H1 (cell line): ENCODE data around the gene ATP6AP1. TPM values are rescaled to one million over a fixed set of nuclear protein-coding genes. Genes with fewer than 3 reads are reported as not detected.

ENCODE experiments used
- CTCF ChIA-PET: fragments of 300-600 bp; sonication (Branson Sonifier 250); formaldehyde crosslinking; loops from one replicate; lab custom pipeline; 2021; ENCODE audit not compliant: partially characterized antibody; lab: Charles Lee
- POLR2A ChIA-PET: fragments of 300-600 bp; sonication (Branson Sonifier 250); formaldehyde crosslinking; loops from one replicate; lab custom pipeline; 2021; ENCODE audit warnings: inconsistent platforms; ENCODE audit not compliant: partially characterized antibody; lab: Charles Lee
- DNase-seq, 2 experiments: peaks; one replicate each; pipeline versions ENCODE4 v3.0.0 to v3.0.0-alpha.2; 2010 to 2022; ENCODE audit warnings: low spot score in 2 of 2, low read depth in 1 of 2, mixed read lengths in 1 of 2
- FAIRE-seq: peaks from 2 replicates; lab custom pipeline; 2011; peaks lifted over from hg19 to GRCh38; lab: Jason Lieb, UNC
- H2AFZ ChIP-seq: 2 replicates; pipeline ENCODE4 v1.8.1; 2012; ENCODE audit warnings: low read length, inconsistent platforms
- H2AK5ac ChIP-seq: 2 replicates; pipeline ENCODE4 v1.6.1; 2013; ENCODE audit warnings: low read depth, low read length
- H2BK120ac ChIP-seq: replicated peaks from 2 replicates; pipeline ENCODE3; 2013; ENCODE audit warnings: low read depth, low read length, inconsistent platforms
- H2BK12ac ChIP-seq: 2 replicates; pipeline ENCODE4 v1.6.1; 2013; ENCODE audit warnings: low read depth, low read length
- H2BK15ac ChIP-seq: 2 replicates; pipeline ENCODE4 v1.6.1; 2013; ENCODE audit warnings: low read length
- H2BK20ac ChIP-seq: 2 replicates; pipeline ENCODE4 v1.6.1; 2013; ENCODE audit warnings: low read length
- H2BK5ac ChIP-seq: 2 replicates; pipeline ENCODE4 v1.6.1; 2013; ENCODE audit warnings: low read depth, low read length
- H3K14ac ChIP-seq: 2 replicates; pipeline ENCODE4 v1.6.1; 2013; ENCODE audit warnings: inconsistent platforms; ENCODE audit not compliant: insufficient read length
- H3K18ac ChIP-seq: 2 replicates; pipeline ENCODE4 v1.6.1; 2013; ENCODE audit warnings: low read length; ENCODE audit errors: extremely low read depth
- H3K23ac ChIP-seq: 2 replicates; pipeline ENCODE4 v1.6.1; 2013; ENCODE audit warnings: inconsistent platforms; ENCODE audit not compliant: insufficient read length
- H3K23me2 ChIP-seq: 2 replicates; pipeline ENCODE4 v1.6.1; 2013; ENCODE audit warnings: low read depth, low read length
- H3K27ac ChIP-seq: 2 replicates; pipeline ENCODE4 v1.6.1; 2011; ENCODE audit warnings: low read depth, low read length, inconsistent platforms
- H3K27me3 ChIP-seq, 4 experiments: replicated peaks in 1 of 4; 1 replicate in 1 of 4; 2 replicates in 3 of 4; pipeline versions ENCODE4 v1.6.1 to v1.8.1; 2011 to 2013; ENCODE audit warnings: low read length in 3 of 4, mild to moderate bottlenecking in 3 of 4, inconsistent platforms in 2 of 4, mixed read lengths in 2 of 4, moderate library complexity in 1 of 4; ENCODE audit not compliant: control insufficient read depth in 3 of 4, insufficient read depth in 3 of 4; ENCODE audit errors: extremely low read depth in 1 of 4
- H3K36me3 ChIP-seq, 4 experiments: 2 replicates each; pipeline versions ENCODE4 v1.6.1 to v1.8.1; 2011 to 2013; ENCODE audit warnings: mild to moderate bottlenecking in 4 of 4, low read length in 3 of 4, moderate library complexity in 2 of 4, control low read depth in 1 of 4, inconsistent platforms in 1 of 4; ENCODE audit not compliant: insufficient read depth in 4 of 4, control insufficient read depth in 2 of 4
- H3K4ac ChIP-seq: replicated peaks from 2 replicates; pipeline ENCODE3; 2013; ENCODE audit warnings: low read length, low read depth, mixed read lengths, inconsistent platforms; ENCODE audit not compliant: insufficient read length
- H3K4me1 ChIP-seq, 4 experiments: replicated peaks in 1 of 4; 1 replicate in 1 of 4; 2 replicates in 3 of 4; pipeline versions ENCODE4 v1.6.1 to v1.8.1; 2011 to 2013; ENCODE audit warnings: low read length in 3 of 4, inconsistent platforms in 2 of 4, mixed read lengths in 1 of 4; ENCODE audit not compliant: insufficient read depth in 4 of 4, control insufficient read depth in 3 of 4
- H3K4me2 ChIP-seq, 2 experiments: 2 replicates each; pipeline versions ENCODE4 v1.6.1 to v1.8.1; 2011 to 2013; ENCODE audit warnings: low read depth in 2 of 2, low read length in 2 of 2, control low read depth in 1 of 2, inconsistent platforms in 1 of 2, mild to moderate bottlenecking in 1 of 2; ENCODE audit not compliant: insufficient read depth in 1 of 2
- H3K4me3 ChIP-seq, 4 experiments: fragments of 200-600, 300-600 bp in 1 of 4; sonication (generic), shearing (Covaris generic), sonication (Bioruptor Twin) in 1 of 4; 2 replicates each; pipeline versions ENCODE4 v1.5.1 to v1.8.1; 2011 to 2016; ENCODE audit warnings: low read length in 4 of 4, low read depth in 3 of 4, control low read depth in 2 of 4, inconsistent platforms in 2 of 4, mild to moderate bottlenecking in 2 of 4, mixed read lengths in 1 of 4, moderate library complexity in 1 of 4; ENCODE audit not compliant: insufficient read depth in 2 of 4; ENCODE audit errors: extremely low read depth in 1 of 4
- H3K56ac ChIP-seq: replicated peaks from 2 replicates; pipeline ENCODE3; 2013; ENCODE audit warnings: low read depth, mild to moderate bottlenecking, mixed read lengths, low read length, inconsistent platforms; ENCODE audit not compliant: insufficient read length
- H3K79me1 ChIP-seq: 2 replicates; pipeline ENCODE4 v1.6.1; 2013; ENCODE audit warnings: low read depth, low read length, control low read depth
- H3K79me2 ChIP-seq, 2 experiments: 2 replicates each; pipeline versions ENCODE4 v1.6.1 to v1.8.1; 2012 to 2013; ENCODE audit warnings: low read length in 2 of 2, mild to moderate bottlenecking in 2 of 2, inconsistent platforms in 1 of 2; ENCODE audit not compliant: insufficient read depth in 2 of 2, control insufficient read depth in 1 of 2
- H3K9ac ChIP-seq, 4 experiments: replicated peaks in 1 of 4; 1 replicate in 1 of 4; 2 replicates in 3 of 4; pipeline versions ENCODE4 v1.6.1 to v1.8.1; 2011 to 2013; ENCODE audit warnings: low read depth in 3 of 4, low read length in 3 of 4, control low read depth in 2 of 4, mild to moderate bottlenecking in 2 of 4, moderate library complexity in 2 of 4, inconsistent platforms in 1 of 4; ENCODE audit errors: extremely low read depth in 1 of 4
- H3K9me3 ChIP-seq, 2 experiments: 2 replicates each; pipeline versions ENCODE4 v1.6.1 to v1.8.1; 2012 to 2013; ENCODE audit warnings: mild to moderate bottlenecking in 2 of 2, moderate library complexity in 2 of 2, control low read depth in 1 of 2, inconsistent platforms in 1 of 2, low read depth in 1 of 2, low read length in 1 of 2, mixed read lengths in 1 of 2; ENCODE audit not compliant: insufficient read depth in 2 of 2
- H4K20me1 ChIP-seq, 2 experiments: replicated peaks in 1 of 2; 2 replicates each; pipeline versions ENCODE3 to v1.8.1; 2011 to 2013; ENCODE audit warnings: inconsistent platforms in 2 of 2, low read length in 2 of 2, mild to moderate bottlenecking in 1 of 2; ENCODE audit not compliant: insufficient read depth in 2 of 2, control insufficient read depth in 1 of 2
- H4K5ac ChIP-seq: 2 replicates; pipeline ENCODE4 v1.6.1; 2013; ENCODE audit warnings: low read length, low read depth, mixed read lengths, inconsistent platforms; ENCODE audit not compliant: insufficient read length
- H4K8ac ChIP-seq: 2 replicates; pipeline ENCODE4 v1.8.0; 2013; ENCODE audit warnings: mild to moderate bottlenecking, moderate library complexity, low read length, inconsistent platforms; ENCODE audit not compliant: insufficient read depth; ENCODE audit errors: extremely low read depth
- H4K91ac ChIP-seq: replicated peaks from 2 replicates; pipeline ENCODE3; 2013; ENCODE audit warnings: low read length, mixed read lengths, inconsistent platforms; ENCODE audit not compliant: insufficient read length
- HDAC2 ChIP-seq, 2 experiments: fragments of 300-600 bp in 1 of 2; sonication (generic) in 1 of 2; IDR thresholded peaks; 2 replicates each; pipeline ENCODE4 v1.6.1; 2011 to 2012; ENCODE audit warnings: low read depth in 2 of 2, low read length in 2 of 2, mild to moderate bottlenecking in 2 of 2, moderate library complexity in 2 of 2, borderline replicate concordance in 1 of 2, inconsistent platforms in 1 of 2
- MAX ChIP-seq: IDR thresholded peaks from 2 replicates; pipeline ENCODE4 v1.6.1; 2012; ENCODE audit warnings: inconsistent platforms
- RFX5 ChIP-seq: IDR thresholded peaks from 2 replicates; pipeline ENCODE4 v1.6.1; 2011; ENCODE audit warnings: low read depth, low read length, improper control_type of control experiment, borderline replicate concordance
- SIRT6 ChIP-seq: IDR thresholded peaks from one replicate; pipeline ENCODE4 v1.7.1; 2012; ENCODE audit warnings: low read length, inconsistent platforms
- SRF ChIP-seq: IDR thresholded peaks from 2 replicates; pipeline ENCODE4 v1.6.1; 2011; ENCODE audit warnings: mild to moderate bottlenecking, low read depth, low read length, moderate library complexity
- TAF1 ChIP-seq: IDR thresholded peaks from 2 replicates; pipeline ENCODE4 v1.6.1; 2011; ENCODE audit warnings: mild to moderate bottlenecking, low read depth, low read length
- WGBS, 2 experiments: shearing (Covaris generic) in 1 of 2; methylation state at CpG; one replicate each; pipeline versions ENCODE4 v1.1.6 to v1.1.7; 2013 to 2015; ENCODE audit warnings: low lambda C conversion rate in 2 of 2, mixed read lengths in 2 of 2, inconsistent platforms in 1 of 2, low coverage in 1 of 2, missing lambda C conversion rate in 1 of 2; ENCODE audit not compliant: insufficient replicate concordance in 2 of 2, insufficient coverage in 1 of 2, insufficient read length in 1 of 2; ENCODE audit errors: extremely low coverage in 1 of 2, missing lambda C conversion rate in 1 of 2; 5-methylcytosine and 5-hydroxymethylcytosine counted together
- polyA plus RNA-seq, 7 experiments: library from polyadenylated mRNA; depleted of rRNA in 3 of 7; stranded (reverse) in 5 of 7; unstranded in 2 of 7; fragments of >200 nt in 5 of 7; fragments of 200-250 nt in 2 of 7; gene quantifications; 1 replicate in 5 of 7; 2 replicates in 1 of 7; 4 replicates in 1 of 7; pipeline versions ENCODE4 v1.2.1 to v1.2.3, GENCODE V29; 2011 to 2013; ENCODE audit warnings: missing spikeins in 2 of 7, mixed read lengths in 2 of 7
- total RNA-seq: library from RNA; stranded (reverse); fragmentation: NEBNext Ultra II Directional; extraction: Animal tissue kit (Norgen Biotek cat#: 25700); gene quantifications from 2 replicates; pipeline ENCODE4 v1.2.1, GENCODE V29; 2021

ATP6AP1 gene
- total and polyA plus RNA-seq, 2 of the 8 experiments (the other 6 are each of a cell fraction or from before 2014, with no cell fraction given), result 44.6 to 80.8 TPM

- peaks cover 0 to 12% (median 3%) of the 10 kb centered on the region in 4 experiments; a peak in 4 of 7 replicates for H3K4me1 ChIP-seq
- H3K79me2 ChIP-seq, result no peaks in the 10 kb centered on the region
- peak overlapping the region; percentile 37 to 81 (median 58) for H3K4me3 ChIP-seq
- H4K8ac ChIP-seq, result no peak overlapping the region; the same call in 1 of the 2 replicates
- TF ChIP-seq MAX (no peak), HDAC2 (IDR thresholded peaks at IDR 0.05; ENCODE audit: borderline replicate concordance in 1 of 2, low read depth in 2 of 2, low read length in 2 of 2) (no peak), RFX5 (no peak), SRF (no peak), TAF1 (no peak), SIRT6 (no peak)
- no peak overlapping the region for H2BK15ac ChIP-seq
- no peak overlapping the region for H2BK12ac ChIP-seq
- no peak overlapping the region for H3K4ac ChIP-seq
- H4K5ac ChIP-seq, result no peak overlapping the region
- FAIRE-seq, result no peak
- no peak overlapping the region for H3K9ac ChIP-seq
- H3K56ac ChIP-seq, result no peak overlapping the region
- H3K27ac ChIP-seq, result no peak overlapping the region
- H3K79me1 ChIP-seq, result no peaks in the 10 kb centered on the region
- no peak overlapping the region for H3K18ac ChIP-seq
- H3K23me2 ChIP-seq, result no peaks in the 10 kb centered on the region; the same call in 1 of the 2 replicates
- ChIA-PET POLR2A (interaction anchor here (0.7 to 2.3 kb wide), 5 partner anchors 13 to 88 kb away, joined by 3 to 6 read pairs (median 4); no protein-coding TSS in a partner anchor), CTCF (interaction anchor here (0.6 to 2.3 kb wide), 7 partner anchors 13 to 112 kb away, joined by 3 to 5 read pairs (median 3); no protein-coding TSS in a partner anchor)
- H2AFZ ChIP-seq, result no peak overlapping the region
- H3K23ac ChIP-seq, result no peak overlapping the region
- H2AK5ac ChIP-seq, result no peak overlapping the region
- H3K27me3 ChIP-seq, result no peaks in the 10 kb centered on the region; a peak in 1 of 7 replicates
- peaks cover 0 to 13% (median 0%) of the 10 kb centered on the region in 4 experiments; a peak in 2 of 8 replicates for H3K36me3 ChIP-seq
- no peaks in the 10 kb centered on the region for H3K9me3 ChIP-seq
- no peak overlapping the region for H4K91ac ChIP-seq
- H3K4me2 ChIP-seq, result peak overlapping the region; percentile 68
- H2BK20ac ChIP-seq, result no peak overlapping the region
- DNase-seq, result peak in 1 of 2 experiments; percentile 47
- no peak overlapping the region for H2BK120ac ChIP-seq
- H3K14ac ChIP-seq, result no peak overlapping the region
- peaks cover 1 to 2% of the 10 kb centered on the region in 2 experiments for H4K20me1 ChIP-seq
- H2BK5ac ChIP-seq, result no peak overlapping the region
- WGBS, 2 experiments, result 87% methylated on average over 16 of the region's 35 CpGs; no CpG with 5 or more reads in 1 of the 2 experiments
Measured at GRCh38 chrX:154485150-154486051, 56.9 kb downstream of the ATP6AP1 start.
